Osteoblast (primary cell): ENCODE data around the gene CXCL3. TPM values are rescaled to one million over a fixed set of nuclear protein-coding genes. Genes with fewer than 3 reads are reported as not detected.

Experiments
- DNase-seq: peaks from one replicate; pipeline ENCODE4 v3.0.0; 2011; ENCODE audit warnings: low spot score, mixed read lengths; ENCODE audit not compliant: insufficient read length; ENCODE audit errors: missing footprints
- H2AFZ ChIP-seq: 2 replicates; pipeline ENCODE4 v1.6.0; 2011; ENCODE audit warnings: mild to moderate bottlenecking, low read length
- H3K27ac ChIP-seq: 2 replicates; pipeline ENCODE4 v1.5.1; 2011; ENCODE audit warnings: mild to moderate bottlenecking, low read depth, low read length, moderate library complexity
- H3K27me3 ChIP-seq: 2 replicates; pipeline ENCODE4 v1.6.0; 2012; ENCODE audit warnings: mild to moderate bottlenecking, control low read depth, inconsistent platforms, low read length, moderate library complexity; ENCODE audit not compliant: insufficient read depth
- H3K36me3 ChIP-seq: 2 replicates; pipeline ENCODE4 v1.5.1; 2011; ENCODE audit warnings: mild to moderate bottlenecking, low read length, control low read depth, moderate library complexity; ENCODE audit not compliant: insufficient read depth
- H3K4me1 ChIP-seq: 2 replicates; pipeline ENCODE4 v1.5.1; 2011; ENCODE audit warnings: mild to moderate bottlenecking, low read length, control low read depth, moderate library complexity; ENCODE audit not compliant: insufficient read depth
- H3K4me2 ChIP-seq: 2 replicates; pipeline ENCODE4 v1.6.0; 2011; ENCODE audit warnings: mild to moderate bottlenecking, low read length; ENCODE audit not compliant: insufficient read depth
- H3K4me3 ChIP-seq: fragments of 200-600 bp; sonication (generic); 3 replicates; pipeline ENCODE4 v1.5.1; 2012; ENCODE audit warnings: mild to moderate bottlenecking, low read length, inconsistent platforms; ENCODE audit not compliant: insufficient read depth
- H3K79me2 ChIP-seq: 2 replicates; pipeline ENCODE4 v1.6.0; 2012; ENCODE audit warnings: mild to moderate bottlenecking, low read length, control low read depth, inconsistent platforms; ENCODE audit not compliant: insufficient read depth
- H3K9me3 ChIP-seq: 2 replicates; pipeline ENCODE4 v1.5.1; 2011; ENCODE audit warnings: low read depth, low read length, control low read depth
- H4K20me1 ChIP-seq: 2 replicates; pipeline ENCODE4 v1.6.0; 2012; ENCODE audit warnings: mild to moderate bottlenecking, low read length, control low read depth; ENCODE audit not compliant: insufficient read depth
- CTCF ChIP-seq: IDR thresholded peaks from 2 replicates; pipeline ENCODE4 v1.5.1; 2011; ENCODE audit warnings: mild to moderate bottlenecking, low read depth, low read length, moderate library complexity; ENCODE audit errors: extremely low read depth
- total RNA-seq: library from RNA; depleted of rRNA; stranded (reverse); fragments of >200 nt; gene quantifications from 2 replicates; pipeline ENCODE4 v1.2.3, GENCODE V29; 2012

CXCL3 gene
- total RNA-seq, 1 donor: 0.36 TPM

GRCh38 chr4:74072739-74073138 lies 34.2 kb upstream of the CXCL3 start:
- no peak overlapping the region for H3K4me2 ChIP-seq
- no peak for TF ChIP-seq CTCF
- no peak for DNase-seq
- H3K4me3 ChIP-seq: no peak overlapping the region
- H3K9me3 ChIP-seq: no peaks in the 10 kb centered on the region
- no peak overlapping the region for H3K27ac ChIP-seq
- H4K20me1 ChIP-seq: no peaks in the 10 kb centered on the region
- no peaks in the 10 kb centered on the region for H3K36me3 ChIP-seq
- H3K79me2 ChIP-seq: no peaks in the 10 kb centered on the region
- no peak overlapping the region for H2AFZ ChIP-seq
- H3K4me1 ChIP-seq: no peaks in the 10 kb centered on the region
- no peaks in the 10 kb centered on the region for H3K27me3 ChIP-seq

GRCh38 chr4:74067586-74067985 lies 29.1 kb upstream of the CXCL3 start:
- no peak for TF ChIP-seq CTCF
- H3K4me3 ChIP-seq: no peak overlapping the region
- H3K27ac ChIP-seq: no peak overlapping the region
- DNase-seq: no peak
- H3K36me3 ChIP-seq: no peaks in the 10 kb centered on the region
- H3K9me3 ChIP-seq: no peaks in the 10 kb centered on the region
- no peak overlapping the region for H2AFZ ChIP-seq
- H3K4me2 ChIP-seq: no peak overlapping the region
- no peaks in the 10 kb centered on the region for H3K27me3 ChIP-seq
- no peaks in the 10 kb centered on the region for H4K20me1 ChIP-seq
- no peaks in the 10 kb centered on the region for H3K4me1 ChIP-seq
- H3K79me2 ChIP-seq: no peaks in the 10 kb centered on the region

- Histone ChIP-seq H3K4me3 (no peak overlapping the region), H3K4me2 (no peak overlapping the region), H3K4me1 (no peaks in the 10 kb centered on the region), H3K27me3 (no peaks in the 10 kb centered on the region), H2AFZ (no peak overlapping the region), H3K79me2 (no peaks in the 10 kb centered on the region), H4K20me1 (no peaks in the 10 kb centered on the region), H3K9me3 (no peaks in the 10 kb centered on the region), H3K36me3 (no peaks in the 10 kb centered on the region), H3K27ac (no peak overlapping the region)
- TF ChIP-seq CTCF: no peak
- no peak for DNase-seq
These were observed 27.7 kb upstream of the CXCL3 start for GRCh38 chr4:74066232-74066631.

- TF ChIP-seq CTCF: no peak
- H3K4me3 ChIP-seq: no peak overlapping the region
- H3K9me3 ChIP-seq: no peaks in the 10 kb centered on the region
- no peak overlapping the region for H2AFZ ChIP-seq
- H3K27me3 ChIP-seq: no peaks in the 10 kb centered on the region
- no peaks in the 10 kb centered on the region for H3K79me2 ChIP-seq
- no peak overlapping the region for H3K27ac ChIP-seq
- no peaks in the 10 kb centered on the region for H3K36me3 ChIP-seq
- H3K4me1 ChIP-seq: no peaks in the 10 kb centered on the region
- H3K4me2 ChIP-seq: no peak overlapping the region
- no peaks in the 10 kb centered on the region for H4K20me1 ChIP-seq
- no peak for DNase-seq
These were observed 26.7 kb upstream of the CXCL3 start for GRCh38 chr4:74065115-74065642.
